Retina (tissue), 1 donor: ENCODE measurements around the gene FAM50B.

Source experiments
- DNase-seq: peaks from one replicate; pipeline ENCODE4 v3.0.0-alpha.2; 2016

Gene FAM50B

GRCh38 chr6:3898265-3898994 is 49.3 kb downstream of the FAM50B start:
- no peak for DNase-seq

- DNase-seq: no peak
These were observed 49.9 kb downstream of the FAM50B start for GRCh38 chr6:3899061-3899460.

GRCh38 chr6:3899970-3900439 is 50.8 kb downstream of the FAM50B start:
- DNase-seq: no peak
